OCI-LY1 (cell line): ENCODE measurements around the gene CPPED1.

ENCODE experiments used
- EZH2 ChIP-seq: fragments of 200-600 bp; sonication (generic), shearing (Covaris generic); IDR thresholded peaks from 2 replicates; pipeline ENCODE4 v1.8.0; 2017; ENCODE audit warnings: borderline replicate concordance, mixed run types, mild to moderate bottlenecking, antibody characterized with exemption, low read length, moderate library complexity, mixed read lengths
- TF ChIP-seq, protein P1 (sequence below): fragments of 200-600 bp; sonication (generic), shearing (Covaris generic); IDR thresholded peaks from 2 replicates; pipeline ENCODE4 v1.5.1; 2017; ENCODE audit warnings: mild to moderate bottlenecking, antibody characterized with exemption, low read length, moderate library complexity, mixed read lengths

DNA sequence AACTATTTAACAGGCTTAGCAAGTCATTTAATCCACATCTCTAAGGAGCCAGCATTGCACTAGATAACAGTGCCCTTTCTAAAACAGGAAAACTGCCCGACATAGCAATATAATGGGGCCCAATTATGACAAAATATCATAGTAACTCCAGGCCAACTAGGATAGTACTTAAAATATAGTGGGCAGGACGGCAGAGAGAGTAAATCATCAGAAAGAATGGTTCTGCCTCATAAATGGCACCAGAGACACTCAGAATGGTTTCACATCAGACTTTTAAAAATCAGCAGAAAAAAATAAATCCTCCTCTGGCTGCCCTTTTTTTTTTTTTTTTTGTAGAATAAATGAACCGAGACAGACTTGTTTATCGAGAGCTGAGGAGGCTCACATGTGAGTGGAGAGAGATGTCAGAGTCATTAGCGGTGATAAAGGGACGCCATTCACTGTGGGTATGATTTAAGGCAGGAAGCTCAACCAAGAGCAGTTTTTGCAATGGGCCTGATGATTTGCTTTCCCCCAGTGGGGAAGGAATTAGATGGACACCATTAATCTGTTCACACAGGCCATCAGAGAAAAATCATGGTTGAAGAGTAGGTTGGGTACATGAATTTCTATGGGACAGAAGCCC lies 62.6 kb downstream of the CPPED1 start:
- TF ChIP-seq, protein P1, sequence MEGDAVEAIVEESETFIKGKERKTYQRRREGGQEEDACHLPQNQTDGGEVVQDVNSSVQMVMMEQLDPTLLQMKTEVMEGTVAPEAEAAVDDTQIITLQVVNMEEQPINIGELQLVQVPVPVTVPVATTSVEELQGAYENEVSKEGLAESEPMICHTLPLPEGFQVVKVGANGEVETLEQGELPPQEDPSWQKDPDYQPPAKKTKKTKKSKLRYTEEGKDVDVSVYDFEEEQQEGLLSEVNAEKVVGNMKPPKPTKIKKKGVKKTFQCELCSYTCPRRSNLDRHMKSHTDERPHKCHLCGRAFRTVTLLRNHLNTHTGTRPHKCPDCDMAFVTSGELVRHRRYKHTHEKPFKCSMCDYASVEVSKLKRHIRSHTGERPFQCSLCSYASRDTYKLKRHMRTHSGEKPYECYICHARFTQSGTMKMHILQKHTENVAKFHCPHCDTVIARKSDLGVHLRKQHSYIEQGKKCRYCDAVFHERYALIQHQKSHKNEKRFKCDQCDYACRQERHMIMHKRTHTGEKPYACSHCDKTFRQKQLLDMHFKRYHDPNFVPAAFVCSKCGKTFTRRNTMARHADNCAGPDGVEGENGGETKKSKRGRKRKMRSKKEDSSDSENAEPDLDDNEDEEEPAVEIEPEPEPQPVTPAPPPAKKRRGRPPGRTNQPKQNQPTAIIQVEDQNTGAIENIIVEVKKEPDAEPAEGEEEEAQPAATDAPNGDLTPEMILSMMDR: no peak
- TF ChIP-seq EZH2: no peak
